OCI-LY7 (cell line): ENCODE results near the gene ACOXL.

Source experiments
- CTCF ChIP-seq: fragments of 200-600 bp; sonication (generic); conservative IDR thresholded peaks from 2 replicates; pipeline ENCODE4 v1.5.1; 2014; ENCODE audit warnings: mild to moderate bottlenecking, antibody characterized with exemption, low read length, moderate library complexity, mixed read lengths
- EZH2phosphoT487 ChIP-seq: fragments of 200-600 bp; sonication (generic); IDR thresholded peaks from 2 replicates; pipeline ENCODE4 v1.6.1; 2018; ENCODE audit warnings: low read depth, borderline replicate concordance, mild to moderate bottlenecking, mixed run types, antibody characterized with exemption, low read length, moderate library complexity, mixed read lengths

GRCh38 chr2:110861616-110862260 lies 129.4 kb downstream of the ACOXL start:
- TF ChIP-seq CTCF (no peak), EZH2phosphoT487 (no peak)
